Prostate gland (tissue), 2 donors: ENCODE data around the gene NME8.
A peak's percentile ranks its signal among the peaks of the same experiment; 100 is the strongest.

Experiments
- POLR2AphosphoS5 ChIP-seq: sonication (generic); formaldehyde crosslinking; IDR thresholded peaks from one replicate; pipeline ENCODE4 v1.6.1; 2017; ENCODE audit warnings: antibody characterized with exemption
- TF ChIP-seq, protein P1 (sequence below), 4 experiments: fragments of 200-600 bp in 2 of 4; fragments of 450-650 bp in 2 of 4; sonication (generic) in 2 of 4; IDR thresholded peaks; 1 replicate in 3 of 4; 2 replicates in 1 of 4; pipeline ENCODE4 v1.5.1; 2016 to 2019; ENCODE audit warnings: antibody characterized with exemption in 4 of 4, mild to moderate bottlenecking in 2 of 4, moderate library complexity in 2 of 4

GRCh38 chr7:37826825-37827224 lies 21.6 kb upstream of the NME8 start:
- TF ChIP-seq, protein P1, sequence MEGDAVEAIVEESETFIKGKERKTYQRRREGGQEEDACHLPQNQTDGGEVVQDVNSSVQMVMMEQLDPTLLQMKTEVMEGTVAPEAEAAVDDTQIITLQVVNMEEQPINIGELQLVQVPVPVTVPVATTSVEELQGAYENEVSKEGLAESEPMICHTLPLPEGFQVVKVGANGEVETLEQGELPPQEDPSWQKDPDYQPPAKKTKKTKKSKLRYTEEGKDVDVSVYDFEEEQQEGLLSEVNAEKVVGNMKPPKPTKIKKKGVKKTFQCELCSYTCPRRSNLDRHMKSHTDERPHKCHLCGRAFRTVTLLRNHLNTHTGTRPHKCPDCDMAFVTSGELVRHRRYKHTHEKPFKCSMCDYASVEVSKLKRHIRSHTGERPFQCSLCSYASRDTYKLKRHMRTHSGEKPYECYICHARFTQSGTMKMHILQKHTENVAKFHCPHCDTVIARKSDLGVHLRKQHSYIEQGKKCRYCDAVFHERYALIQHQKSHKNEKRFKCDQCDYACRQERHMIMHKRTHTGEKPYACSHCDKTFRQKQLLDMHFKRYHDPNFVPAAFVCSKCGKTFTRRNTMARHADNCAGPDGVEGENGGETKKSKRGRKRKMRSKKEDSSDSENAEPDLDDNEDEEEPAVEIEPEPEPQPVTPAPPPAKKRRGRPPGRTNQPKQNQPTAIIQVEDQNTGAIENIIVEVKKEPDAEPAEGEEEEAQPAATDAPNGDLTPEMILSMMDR (IDR thresholded peaks at IDR 0.05), result no peak
- TF ChIP-seq POLR2AphosphoS5, result peak; percentile 65
